ENCODE results near the gene PSMA7. TPM values are rescaled to one million over a fixed set of nuclear protein-coding genes. Genes with fewer than 3 reads are reported as not detected.
"Not testable (repeated sequence)": the region's sequence is repeated elsewhere in the genome, so short reads cannot be mapped to it uniquely, and the experiment has no call there.

The PSMA7 gene
- polyA plus RNA-seq, 5 donors: 140 to 204 (median 158) TPM

- peak in 1 of 2 donors; percentile 38 for DNase-seq
Observed at GRCh38 chr20:62120990-62121775, 22.0 kb downstream of the PSMA7 start.

- DNase-seq: no peak
Observed at GRCh38 chr20:62120365-62120762, 22.8 kb downstream of the PSMA7 start.

GRCh38 chr20:62119591-62120364 lies 23.4 kb downstream of the PSMA7 start:
- DNase-seq: no peak

DNA sequence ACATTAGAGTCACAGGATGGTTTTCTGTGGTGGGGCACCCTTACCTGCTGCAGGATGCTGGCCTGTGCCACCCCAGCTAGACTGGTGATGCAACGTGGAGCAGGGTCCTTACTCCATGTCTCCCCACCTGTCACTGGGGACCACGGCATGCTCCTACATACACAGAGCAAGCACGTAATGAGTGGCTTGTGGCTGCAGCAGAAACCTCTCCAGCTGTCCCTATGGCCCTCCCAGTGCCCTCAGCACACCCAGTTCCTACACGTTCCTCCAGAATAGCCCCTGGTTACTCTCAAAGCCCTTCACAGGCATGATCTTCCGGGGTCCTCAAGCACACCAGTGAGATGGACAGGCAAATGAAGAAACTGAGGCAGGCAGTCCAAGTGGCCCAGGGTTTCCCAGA lies 24.1 kb downstream of the PSMA7 start:
- no peak for DNase-seq

GRCh38 chr20:62118113-62119043 lies 24.8 kb downstream of the PSMA7 start:
- DNase-seq: no peak

DNA sequence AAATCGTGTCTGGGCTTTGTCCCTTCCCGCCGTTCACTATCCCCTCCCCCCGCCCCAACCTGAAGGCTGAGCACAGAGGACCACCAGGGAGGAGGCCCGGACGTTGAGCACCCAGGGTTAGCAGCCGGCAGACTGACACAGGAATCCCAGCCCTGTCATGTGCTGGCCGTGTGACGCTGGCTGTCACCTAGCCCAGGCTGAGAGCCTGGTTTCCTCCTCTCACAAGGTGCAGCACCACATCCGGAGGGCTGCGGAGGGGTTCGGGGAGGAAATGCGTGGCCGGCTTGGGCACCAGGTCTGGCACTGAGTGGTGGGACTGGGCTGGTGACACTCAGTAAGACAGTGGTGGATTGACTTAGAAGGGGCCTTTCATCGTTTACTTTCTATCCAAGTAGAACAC lies 25.5 kb downstream of the PSMA7 start:
- no peak for DNase-seq

DNA sequence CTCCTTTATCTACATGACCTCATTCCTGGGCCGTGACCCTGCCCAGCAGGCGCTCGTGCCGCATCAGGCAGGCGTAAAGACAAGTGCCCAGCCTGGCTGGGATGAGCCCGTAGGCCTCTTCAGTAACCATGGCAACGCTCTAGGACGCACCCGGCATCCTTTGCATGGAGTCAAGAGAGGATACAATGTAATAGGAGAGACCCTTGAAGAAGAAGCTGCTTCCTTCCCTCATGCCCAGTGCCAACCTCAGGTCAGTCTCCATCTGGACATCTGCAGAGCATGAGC lies 25.9 kb downstream of the PSMA7 start:
- no peak for DNase-seq

DNA sequence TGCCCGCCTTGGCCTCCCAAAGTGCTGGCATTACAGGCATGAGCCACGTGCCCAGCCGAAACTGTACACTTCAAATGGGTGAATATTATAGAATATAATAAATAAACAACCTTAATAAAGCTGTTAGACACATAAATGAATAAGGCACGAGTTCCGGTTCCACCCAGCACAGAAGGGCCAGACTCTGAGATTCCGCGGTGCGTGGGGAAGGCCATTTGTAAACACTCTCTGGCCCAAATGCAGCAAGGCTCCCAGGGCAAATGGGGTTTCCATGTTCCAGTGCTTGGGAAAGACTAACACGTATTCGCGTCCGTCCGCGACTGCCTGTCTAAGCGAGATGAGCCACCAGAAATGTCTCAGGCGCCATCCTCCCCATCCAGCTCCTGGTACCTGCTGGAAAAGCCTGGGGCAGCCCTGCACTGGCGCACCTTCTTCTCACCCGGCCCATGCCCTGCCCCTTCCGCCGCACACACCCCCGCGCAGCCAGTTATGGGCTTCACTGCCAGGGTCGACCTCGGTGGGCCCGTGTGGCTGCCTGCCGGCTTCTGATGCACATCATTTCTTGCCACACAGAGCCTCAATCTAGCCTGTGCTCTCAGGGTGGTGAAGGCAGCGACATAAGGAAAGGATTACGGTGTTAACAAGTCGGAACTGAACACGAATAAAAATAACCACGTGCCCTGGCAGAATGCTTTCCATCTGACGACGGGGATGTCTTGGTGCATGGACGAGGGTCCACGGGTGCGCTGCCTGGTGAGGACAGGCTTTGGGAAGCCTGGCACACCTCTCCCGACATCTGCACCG lies 26.4 kb downstream of the PSMA7 start:
- no peak for DNase-seq

GRCh38 chr20:62115800-62116407 lies 27.3 kb downstream of the PSMA7 start:
- DNase-seq: not testable (repeated sequence)

DNA sequence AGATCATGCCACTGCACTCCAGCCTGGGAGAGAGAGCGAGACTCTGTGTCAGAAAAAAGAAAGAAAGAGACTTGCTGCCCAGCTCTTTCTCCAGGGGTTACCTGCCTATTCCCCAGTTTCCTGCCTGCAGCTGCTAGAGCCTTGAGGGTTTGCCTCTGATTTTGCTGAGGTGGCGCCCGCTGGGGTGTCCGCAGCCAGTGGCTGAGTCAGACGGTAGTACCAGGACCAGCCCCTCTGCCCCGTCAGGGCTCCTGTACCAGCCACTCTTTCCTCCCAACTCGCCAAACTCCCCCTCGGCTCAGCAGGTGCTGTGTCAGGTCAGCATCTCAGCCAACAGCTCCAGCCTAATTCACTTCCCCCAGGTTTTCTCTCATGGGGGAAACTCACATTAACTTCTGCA lies 28.3 kb downstream of the PSMA7 start:
- no peak for DNase-seq

DNA sequence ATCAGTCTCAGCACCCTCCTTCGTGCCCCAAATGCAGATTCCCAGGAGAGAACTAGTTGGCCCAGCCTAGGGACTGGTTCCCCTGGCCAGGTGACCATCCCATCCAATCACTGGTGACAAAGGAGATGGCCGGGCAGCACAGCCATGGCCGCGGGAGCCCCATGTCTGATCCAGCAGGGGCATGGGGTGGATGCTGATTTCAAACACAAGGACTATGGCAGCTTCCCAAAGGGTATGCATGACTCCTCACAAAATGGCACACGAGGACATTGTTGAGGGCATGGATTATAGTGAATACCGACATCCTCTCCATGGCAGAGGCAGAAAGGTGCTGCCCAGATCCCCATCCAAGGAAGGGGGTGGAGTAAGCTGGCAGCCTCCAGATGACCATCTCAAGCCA lies 30.8 kb downstream of the PSMA7 start:
- DNase-seq: no peak

DNA sequence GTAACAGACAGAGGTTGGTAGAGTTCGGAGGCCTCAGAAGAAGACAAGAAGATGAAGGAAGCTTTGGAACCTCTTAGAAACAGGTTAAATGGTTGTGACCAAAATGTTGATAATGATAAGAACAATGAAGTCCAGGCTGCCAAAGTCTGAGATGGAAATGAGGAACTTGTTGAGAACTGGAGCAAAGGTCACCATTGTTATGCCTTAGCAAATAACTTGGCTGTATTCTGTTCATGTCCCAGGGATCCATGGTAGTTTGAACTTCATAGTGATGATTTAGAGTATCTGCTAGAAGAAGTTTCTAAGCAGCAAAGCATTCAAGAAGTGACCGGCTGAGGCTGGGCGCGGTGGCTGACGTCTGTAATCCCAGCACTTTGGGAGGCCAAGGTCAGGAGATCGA lies 32.0 kb downstream of the PSMA7 start:
- DNase-seq: no peak

DNA sequence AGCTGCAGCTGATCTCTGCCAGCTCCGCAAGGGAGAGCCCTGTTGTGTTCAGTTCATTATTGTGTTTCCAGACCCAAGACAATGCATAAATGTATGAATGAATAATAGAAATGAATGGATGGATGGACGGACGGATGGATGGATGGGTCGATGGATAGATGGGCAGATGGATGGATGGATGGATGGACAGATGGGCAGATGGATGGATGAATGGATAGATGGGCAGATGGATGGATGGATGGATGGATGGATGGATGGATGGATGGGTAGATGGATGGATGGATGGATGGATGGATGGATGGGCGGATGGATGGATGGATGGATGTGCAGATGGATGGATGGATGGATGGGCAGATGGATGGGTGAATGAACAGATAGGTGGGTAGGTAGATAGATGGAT lies 37.6 kb downstream of the PSMA7 start:
- DNase-seq: no peak

DNA sequence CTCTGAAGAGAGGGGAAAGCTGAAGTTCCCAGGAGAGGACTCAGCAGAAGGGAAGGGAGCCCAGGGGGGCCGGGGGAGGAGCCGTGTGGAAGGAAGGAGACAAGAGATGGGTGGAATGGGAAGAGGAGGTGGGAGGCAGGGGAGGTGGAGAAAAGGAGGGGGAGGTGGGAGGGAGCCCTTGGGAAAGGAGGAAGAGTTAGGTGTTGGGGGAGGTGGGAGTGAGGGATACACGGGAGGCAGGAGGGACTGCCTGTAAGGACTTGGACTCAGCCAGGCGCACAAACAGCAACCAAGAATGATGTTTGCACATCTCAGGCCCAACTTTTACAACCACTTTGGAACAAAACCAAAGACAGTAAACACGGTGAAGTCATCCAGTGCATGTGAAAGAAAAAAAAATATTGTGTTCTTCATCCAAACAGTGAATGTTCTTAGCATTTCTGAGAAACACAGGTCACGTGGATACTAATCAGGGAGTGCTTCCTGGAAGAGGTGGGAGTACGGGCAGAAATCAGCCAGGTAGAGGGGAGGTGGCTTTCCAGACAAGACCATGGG lies 38.3 kb downstream of the PSMA7 start:
- no peak for DNase-seq

DNA sequence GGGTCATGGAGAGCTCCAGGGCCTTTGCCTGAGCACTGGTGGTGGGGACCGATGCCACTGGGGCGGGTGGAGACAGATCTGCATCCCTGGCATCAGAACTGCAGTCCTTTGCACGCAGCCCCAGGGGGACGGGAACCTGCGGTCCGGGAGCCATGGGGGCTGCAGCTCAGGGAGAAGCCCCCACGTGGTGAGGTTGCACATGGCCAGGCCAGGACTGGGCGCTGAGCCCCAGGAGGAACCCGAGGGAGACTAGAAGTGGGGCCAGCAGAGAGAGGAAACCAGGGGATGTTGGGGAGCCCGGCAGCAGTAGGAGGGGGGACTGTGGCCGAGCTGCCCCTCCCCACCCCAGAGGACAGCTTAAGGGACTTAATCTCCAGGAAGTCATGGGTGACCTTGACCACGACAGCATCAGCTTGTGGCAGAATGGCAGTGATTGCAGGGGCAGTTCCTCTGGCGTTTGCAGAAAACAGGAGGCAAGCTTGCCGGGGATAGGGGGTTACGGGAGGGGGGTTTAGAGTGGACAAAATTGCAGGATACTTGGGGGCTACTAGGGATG lies 38.9 kb downstream of the PSMA7 start:
- no peak for DNase-seq

DNA sequence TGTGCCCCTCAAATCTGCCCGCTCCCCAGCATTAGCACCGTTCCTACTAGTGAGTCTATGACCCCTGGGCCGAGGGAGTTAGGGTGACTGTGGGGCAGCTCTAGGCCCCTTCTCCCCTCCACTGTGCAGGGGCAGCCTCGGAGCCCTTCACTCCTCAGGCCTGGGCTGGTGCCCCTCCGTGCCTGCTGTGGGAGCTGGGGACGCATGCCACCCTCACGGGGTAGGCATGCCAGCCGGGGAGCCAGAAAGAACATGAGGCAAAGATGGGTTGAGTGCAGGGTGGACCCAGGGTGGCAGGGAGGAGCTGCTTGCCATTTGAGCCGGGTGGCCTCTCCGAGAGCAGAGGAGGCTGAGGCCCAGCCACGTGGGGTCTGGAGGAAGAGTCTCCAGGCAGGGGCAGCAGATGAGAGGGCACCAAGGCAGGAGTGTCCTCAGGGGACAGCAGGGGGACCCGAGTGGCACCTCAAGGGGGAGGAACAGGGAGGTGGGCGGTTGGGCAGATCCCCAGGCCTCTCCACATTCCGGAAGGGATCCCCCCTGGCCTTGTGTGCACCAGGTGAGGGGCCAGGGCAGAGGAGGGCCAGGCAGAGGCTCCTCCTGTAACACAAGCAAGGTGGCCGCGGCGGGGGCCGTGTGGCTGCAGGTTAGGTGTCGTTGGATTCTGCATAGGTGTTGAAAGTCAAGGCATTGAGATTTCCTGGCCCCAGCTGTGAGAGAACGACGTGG lies 39.5 kb downstream of the PSMA7 start:
- no peak for DNase-seq

- no peak for DNase-seq
Observed at GRCh38 chr20:62101078-62101477, 42.1 kb downstream of the PSMA7 start.

- no peak for DNase-seq
Observed at GRCh38 chr20:62097881-62098407, 45.2 kb downstream of the PSMA7 start.

Measured in right lung (tissue), 5 donors.